Measurements from ENCODE around the gene CACNA1A.

CACNA1A gene

DNA sequence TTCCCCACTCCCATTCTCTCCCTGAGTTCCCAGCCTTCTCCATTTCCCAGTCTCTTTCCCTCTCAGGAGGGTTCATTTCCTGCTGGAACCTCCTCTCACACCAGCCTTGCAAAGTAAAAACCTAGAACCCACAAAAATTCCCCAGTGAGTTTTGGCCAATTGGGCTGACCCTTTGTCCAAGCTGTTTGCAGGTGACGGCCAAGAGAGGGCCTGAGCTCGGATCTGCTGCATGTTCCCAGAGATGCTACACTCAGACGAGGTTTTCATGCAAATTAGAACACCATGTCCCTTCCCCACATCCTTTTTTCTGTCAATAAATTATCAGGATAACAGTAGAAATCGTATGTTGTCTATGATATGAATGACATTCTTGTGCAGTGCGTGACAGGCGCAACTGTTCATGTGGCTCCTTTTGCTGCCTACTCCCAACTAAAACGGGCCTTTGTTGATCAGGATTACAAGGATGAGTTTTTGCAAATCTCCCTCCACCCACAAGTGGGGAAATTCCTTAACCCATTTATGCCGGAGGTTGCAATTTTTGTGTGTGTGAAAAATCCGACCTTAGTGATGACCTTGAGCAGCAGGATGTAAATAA, 149.5 kb downstream of the CACNA1A start:
- DNase-seq: no peak

DNA sequence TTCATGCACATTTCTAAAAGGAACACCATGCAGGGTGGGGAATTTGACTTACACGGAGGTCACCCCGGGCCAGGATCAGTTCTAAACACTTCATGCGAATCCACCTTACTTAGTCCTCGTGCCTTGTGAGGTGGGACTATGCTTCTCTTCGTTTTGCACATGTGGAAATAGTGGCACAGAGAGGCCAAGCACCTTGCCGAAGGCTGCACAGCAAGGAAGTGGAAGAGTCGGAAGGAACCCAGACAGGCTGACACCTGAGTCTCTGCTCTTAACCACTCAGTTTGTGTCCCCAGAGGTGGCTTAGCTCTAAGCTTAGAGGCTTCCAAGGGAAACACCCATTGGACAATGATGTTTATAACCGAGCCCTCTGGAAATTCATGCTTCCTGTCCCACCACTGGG, 150.1 kb downstream of the CACNA1A start:
- no peak for DNase-seq

DNA sequence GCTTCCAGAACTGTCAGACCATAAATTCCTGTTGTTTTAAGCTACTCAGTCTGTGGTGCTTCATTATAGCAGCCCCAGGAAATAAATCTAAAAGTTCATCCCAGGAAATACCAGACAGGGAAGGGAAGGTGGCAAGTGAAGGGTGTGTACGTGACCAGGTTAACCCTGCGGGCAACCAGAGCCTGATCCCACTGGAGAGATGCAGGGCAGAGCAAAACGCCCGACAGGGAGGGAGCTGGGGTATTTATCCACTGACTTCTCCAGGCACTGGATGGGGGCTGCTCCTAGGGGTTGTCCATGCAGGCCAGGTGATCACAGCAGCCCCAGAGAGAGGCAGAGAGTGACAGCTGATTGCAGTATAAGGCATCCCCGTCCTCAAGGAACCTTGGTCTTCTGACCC, 150.9 kb downstream of the CACNA1A start:
- DNase-seq: no peak

DNA sequence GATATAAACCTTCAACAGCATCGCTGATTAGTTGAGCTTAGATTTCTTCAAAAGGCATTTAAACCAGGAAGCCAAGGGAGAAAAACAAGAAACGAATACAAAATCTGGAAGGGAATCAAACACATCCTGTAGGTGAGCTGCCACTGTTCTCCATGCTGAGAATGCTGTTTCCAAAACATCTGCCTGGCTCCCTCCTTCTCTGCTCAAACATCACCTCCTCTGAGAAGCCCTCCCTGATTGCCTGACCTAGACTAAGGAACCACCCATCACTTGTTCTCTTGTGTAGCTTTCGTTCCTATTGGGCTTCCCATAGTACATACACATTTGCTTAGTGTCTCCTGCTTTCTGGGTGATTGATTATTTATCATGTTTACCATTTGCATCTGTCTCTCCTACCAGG, 152.7 kb downstream of the CACNA1A start:
- DNase-seq: no peak

DNA sequence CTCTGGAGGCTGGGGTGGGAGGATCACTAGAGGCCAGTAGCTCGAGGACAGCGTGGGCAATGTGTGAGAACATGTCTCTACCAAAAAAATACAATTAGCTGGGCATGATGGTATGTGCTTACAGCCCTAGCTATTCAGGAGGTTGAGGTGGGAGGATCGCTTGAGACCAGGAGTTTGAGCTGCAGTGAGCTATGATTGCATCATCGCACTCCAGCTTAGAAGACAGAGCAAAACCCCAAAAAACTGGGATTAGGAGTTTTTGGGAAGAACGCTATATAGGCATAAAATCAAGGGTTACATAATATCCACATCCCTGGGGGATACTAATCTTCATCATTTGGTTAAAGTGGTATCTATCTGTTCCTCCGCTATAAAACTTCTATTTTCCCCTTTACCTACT, 155.5 kb downstream of the CACNA1A start:
- DNase-seq: no peak

DNA sequence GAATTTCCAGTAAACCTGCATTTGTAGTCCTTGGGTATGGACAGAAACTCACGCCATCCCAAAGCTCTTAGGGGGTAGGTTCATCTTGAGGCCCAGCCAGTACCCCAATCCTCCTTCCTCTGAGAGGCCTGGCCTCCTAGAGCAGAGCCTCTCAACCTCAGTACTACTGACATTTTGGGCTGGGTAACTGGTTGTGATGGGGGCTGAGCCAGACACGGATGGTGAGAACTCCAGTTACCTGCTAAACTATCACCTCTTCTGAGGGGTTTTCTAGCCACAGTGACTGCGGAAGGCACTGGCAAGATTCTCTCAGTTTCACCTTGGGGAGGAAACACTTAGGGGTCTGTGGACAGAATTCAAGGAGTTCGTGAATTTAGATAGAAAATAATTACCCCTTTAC, 156.2 kb downstream of the CACNA1A start:
- no peak for DNase-seq

DNA sequence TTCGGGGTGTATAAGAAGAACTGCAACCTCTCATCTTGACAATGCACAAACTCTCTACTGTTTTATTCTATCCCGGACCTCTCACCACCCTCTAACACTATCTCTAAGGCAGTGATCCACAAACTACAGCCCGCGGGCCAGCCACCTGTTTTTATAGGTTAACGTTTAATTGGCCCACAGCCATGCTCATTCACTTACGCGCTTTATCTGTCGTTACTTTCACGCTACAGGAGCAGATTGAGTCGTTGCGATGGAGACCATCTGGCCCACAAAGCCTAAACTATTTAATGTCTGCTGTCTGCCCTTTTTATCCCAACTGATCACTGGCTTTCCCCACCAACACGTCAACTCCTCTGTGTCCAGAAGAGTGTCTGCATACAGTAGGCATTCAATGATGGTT, 158.9 kb downstream of the CACNA1A start:
- no peak for DNase-seq

DNA sequence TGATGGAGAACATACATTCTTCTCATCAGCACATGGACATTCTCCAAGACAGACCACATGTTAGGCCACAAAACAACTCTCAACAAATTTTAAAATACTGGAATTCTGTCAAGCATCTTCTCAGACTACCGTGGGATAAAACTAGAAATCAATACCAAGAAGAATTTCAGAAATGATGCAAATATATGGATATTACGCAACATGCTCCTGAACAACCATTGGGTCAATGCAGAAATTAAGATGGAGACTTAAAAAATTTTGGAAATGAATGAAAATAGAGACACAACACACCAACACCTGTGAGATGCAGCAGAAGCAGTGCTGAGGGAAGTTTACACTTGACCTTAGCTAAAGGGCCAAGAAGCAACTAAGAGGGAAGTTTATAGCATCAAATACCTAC, 162.8 kb downstream of the CACNA1A start:
- no peak for DNase-seq

DNA sequence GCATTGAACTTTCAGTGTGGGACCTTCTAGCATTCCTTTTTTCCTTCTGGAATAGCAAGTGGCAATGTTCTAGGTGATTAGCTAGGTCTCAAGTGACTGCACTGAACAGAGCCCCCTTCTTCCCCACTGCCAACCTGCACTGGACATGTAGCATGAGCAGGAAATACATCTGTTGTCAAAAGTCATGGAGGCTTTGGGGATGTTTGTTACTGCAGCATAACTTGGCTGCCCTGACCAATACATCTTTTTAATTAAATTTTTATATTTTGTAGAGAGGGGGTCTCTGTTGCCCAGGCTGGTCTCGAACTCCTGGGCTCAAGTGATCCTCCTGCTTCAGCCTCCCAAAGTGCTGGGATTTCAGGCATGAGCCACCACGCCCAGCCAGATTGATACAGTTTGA, 163.6 kb downstream of the CACNA1A start:
- no peak for DNase-seq

DNA sequence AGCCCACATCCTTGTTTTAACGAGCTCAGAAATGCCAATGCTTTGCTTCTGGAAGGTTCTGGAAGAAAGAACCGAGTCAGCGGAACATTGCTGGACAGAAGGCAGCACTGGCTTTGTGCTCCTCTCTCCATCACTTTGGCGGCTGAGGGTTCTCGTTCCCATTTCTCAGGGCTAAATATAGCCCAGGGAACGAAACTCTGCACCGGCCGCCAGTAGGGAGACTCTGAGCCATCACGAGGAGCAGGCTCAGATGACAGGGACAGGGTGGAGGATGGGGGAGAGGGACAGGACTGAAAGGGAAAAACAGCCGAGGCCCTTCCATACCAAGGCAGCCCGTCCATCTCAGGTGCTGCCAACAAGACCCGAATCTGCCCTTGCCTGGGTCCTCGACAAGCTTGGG, 166.4 kb downstream of the CACNA1A start:
- no peak for DNase-seq

DNA sequence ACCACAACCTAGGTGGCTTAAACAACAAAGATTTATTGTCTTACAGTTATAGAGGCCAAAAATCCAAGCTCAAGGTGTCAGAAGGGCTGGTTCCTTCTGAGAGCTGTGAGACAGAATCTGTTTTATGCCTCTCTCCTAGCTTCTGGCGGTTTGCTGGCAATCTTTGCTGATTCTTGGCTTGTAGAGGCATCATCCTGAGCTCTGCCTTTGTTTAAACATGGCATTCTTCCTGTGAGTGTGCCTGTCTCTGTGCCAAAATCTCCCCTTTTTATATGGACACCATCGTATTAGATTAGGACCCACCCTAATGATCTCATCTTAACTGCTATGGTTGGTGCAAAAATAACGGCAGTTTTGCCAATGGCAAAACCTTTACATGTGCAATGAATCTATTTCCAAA, 169.1 kb downstream of the CACNA1A start:
- no peak for DNase-seq

DNA sequence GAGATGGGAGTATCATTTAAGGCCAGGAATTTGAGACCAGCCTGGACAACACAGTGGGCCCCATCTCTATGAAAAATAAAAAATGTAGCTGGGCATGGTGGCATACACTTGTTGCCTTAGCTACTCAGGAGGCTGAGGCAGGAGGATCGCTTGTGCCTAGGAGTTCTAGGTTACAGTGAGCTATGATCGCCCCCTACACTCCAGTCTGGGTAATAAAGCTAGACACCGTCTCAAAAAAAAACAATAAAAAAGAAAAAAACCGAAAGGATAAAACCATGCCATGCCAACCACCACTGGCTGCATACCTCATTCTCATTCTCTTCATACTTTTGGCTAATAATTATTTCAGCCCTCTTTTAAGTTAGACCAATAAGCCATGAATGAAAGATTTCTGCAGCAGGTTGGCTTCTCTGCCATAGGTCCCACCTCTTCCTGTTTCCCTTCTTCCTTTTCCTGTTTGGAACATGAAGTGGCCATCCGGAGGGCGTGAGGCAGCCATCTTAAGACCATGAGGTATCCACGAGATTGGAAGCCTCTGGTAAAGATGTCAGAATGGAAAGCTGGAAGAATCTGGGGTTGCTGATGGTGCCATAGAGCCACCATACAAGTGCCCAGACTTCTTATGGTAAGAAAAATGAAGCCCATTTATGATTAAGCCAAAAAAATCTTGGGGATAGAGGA, 171.3 kb downstream of the CACNA1A start:
- no peak for DNase-seq

DNA sequence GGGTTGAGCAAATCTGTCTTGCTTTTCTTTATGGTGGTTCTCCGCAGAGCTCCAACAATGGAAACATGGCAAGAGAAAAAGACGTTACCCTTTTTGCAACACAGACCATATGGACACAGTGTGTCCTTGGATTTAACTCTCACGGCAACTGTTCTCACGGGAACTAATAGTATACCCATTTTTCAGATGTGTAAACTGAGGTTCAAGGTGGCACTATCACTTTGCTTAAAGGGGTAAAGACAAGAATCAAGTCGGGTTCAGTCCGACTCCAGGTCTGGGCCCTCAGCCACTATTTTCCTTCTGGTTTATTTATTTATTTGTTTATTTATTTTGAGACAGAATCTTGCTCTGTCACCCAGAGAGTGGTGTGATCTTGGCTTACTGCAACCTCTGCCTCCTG, 176.0 kb downstream of the CACNA1A start:
- no peak for DNase-seq

DNA sequence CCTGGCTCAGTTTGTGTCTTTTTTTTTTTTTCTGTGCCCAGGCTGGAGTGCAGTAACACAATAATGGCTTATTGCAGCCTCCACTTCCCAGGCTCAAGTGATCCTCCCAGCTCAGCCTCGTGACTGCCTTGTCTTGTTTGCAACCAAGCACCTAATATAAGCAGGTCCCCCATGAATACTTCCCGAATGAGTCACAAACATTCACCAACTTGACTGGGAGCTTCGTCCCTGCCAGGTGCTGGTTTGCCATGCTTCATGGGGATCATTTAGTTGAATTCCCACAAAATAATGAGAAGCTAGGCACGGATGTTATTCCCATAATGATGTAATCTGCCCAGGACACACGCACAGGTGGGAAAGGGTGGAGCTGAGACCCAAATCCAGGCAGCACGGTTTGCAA, 176.5 kb downstream of the CACNA1A start:
- no peak for DNase-seq

DNA sequence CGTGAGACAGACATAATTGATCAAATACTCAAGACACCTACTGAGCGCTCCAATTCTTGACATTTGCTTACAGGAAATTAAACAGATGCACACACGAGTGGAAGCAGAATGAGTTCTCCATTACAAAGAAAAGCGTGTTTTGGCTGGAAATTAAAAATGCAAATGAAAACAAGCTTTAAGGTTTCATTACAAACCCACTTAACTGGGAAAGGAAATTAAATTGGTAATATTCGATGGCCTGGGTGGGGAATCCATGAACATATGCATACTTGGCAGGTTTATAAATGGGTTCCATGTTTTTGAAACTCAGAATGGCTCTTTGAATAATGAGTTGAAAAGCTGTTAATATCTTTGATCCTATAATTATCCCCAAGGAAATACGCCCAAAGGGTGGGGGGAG, 178.0 kb downstream of the CACNA1A start:
- no peak for DNase-seq

DNA sequence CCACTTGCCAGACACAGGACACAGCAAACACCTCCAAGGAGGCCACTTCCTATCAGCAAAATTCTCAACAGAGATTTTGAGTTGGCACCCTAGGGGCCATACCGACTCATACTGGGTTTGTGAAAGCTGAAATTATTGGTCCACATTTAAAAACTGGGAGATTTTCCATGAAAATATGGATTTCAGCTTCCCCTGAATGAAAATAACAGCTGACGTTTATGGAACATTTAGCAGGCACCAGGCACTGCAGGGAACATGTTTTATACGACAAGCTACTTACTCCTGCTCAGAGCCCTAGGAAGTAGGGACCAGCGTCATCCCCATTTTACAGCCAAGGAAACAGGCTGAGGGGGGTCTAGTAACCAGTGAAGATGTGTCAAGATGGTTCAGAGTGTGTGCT, 186.8 kb downstream of the CACNA1A start:
- no peak for DNase-seq

DNA sequence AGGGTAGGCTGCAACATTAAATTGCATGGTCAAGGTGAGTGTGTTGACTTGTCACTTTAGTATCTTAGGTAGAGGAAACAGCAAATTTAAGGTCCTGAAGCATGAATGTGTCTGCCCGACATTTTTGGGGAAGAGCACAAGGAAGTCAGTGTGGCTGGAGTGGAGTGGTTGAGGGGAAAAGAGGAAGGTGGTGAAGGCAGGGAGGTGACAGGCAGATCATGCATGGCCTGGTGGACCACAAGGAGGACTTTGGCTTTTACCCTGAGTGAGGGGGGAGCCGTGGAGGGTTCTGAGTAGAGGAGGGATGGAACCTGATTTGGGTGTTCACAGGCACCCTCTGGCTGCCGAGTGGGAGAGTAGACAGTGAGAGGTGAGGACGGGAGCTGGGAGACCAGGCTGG, 188.1 kb downstream of the CACNA1A start:
- no peak for DNase-seq

DNA sequence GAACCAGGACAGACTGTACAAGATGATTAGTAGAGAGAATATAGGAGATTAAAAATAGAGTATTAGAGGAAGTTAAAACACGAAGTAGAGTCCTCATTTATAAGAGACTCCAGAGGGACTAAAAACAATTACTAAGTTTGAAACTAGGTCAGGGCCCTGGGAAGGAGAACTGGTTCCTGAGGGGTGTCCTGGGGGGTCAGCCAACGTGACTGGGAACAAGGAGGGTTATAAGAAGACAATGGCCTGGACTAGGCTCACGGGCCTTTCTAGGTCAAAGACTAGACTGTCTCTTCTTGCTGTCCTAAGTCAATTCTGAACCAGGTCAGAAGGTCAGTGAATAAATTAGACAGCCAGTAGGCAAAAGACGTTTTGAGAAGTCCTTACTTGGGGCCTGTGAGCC, 190.8 kb downstream of the CACNA1A start:
- DNase-seq: no peak

DNA sequence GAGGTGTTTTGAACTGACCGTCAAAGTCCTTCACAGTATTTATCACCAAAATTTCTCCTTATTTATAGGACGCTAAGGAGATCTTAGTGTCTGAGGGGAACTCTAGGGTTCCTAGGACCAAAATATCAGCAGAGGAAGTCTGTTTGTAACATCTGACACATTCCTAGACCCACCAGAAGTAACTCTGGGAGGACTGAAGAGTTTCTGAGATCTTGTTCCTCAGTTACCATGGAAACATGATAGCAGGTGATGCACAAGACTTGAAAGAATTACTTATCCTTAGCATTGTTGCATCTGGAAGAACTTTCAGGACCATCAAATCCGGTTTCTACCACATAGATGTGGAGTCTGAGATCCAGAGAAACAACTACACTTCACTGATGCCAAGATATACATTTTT, 191.5 kb downstream of the CACNA1A start:
- no peak for DNase-seq

DNA sequence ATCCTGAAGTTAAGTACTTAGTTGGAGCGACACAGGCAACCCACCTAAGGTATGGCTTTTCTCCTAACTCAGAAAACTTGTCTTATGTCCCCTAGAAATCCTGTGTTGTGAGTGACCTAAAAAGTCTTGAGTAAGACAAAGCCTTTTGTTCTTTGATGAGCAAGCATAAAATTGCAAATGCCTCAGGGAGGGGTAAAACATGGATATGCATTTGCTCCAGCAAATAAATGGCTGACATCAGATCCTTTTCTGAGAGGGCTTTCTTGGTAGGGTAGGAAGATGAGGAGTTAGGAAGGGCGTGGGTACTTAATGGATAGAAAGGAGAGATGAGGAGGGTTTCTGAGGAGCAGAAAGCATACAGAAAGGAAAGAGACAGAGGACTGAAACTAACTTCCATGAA, 192.4 kb downstream of the CACNA1A start:
- DNase-seq: no peak

DNA sequence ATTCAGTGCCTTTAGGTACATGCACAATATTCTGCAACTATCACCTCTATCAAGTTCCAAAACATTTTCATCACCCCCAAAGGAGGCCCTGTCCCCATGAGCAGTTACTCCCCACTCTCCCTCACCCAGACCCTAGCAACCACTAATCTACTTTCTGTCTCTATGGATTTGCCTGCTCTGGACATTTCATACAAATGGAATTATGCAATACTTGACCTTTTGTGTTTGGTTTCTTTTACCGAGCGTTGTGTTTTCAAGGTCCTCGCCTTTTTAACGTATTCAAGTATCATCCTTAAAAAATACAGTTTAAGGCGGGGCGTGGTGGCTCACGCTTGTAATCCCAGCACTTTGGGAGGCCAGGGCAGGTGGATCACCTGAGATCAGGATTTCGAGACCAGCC, 196.4 kb downstream of the CACNA1A start:
- no peak for DNase-seq

DNA sequence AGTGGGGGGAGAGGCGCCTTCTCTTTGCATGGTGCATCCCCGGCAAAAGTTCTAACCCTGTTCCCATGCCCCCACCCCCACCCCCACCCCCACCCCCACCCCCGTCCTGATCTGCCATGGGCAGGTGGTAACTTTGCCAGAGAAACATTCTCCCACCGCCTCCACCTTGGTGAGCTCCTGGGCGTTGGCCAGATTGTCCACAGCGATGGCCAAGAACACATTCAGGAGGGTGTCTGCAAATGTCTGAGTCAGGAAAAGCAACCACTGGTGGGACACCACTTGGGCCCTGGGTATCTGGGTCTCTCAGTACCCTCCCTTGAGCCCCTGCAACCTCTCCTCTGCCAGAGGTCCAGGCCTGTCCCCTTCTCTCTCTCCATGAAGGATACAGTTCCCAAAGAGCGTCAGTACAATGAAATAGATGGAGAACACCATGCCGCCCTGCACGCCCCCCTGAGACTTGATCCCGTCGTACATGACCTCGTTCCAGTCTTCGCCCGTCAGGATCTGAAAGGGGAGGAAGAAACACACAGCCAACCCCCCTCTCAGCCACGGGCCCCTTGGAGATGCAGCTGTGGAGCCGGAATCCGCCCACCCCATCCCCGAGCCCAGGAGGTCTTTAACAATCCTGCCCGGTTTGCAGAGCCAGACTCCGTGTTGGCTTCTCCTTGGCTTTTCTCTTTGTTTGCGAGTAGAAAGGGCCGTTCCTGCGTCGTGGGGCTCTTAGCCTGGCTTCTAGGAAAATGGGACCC, 202.7 kb downstream of the CACNA1A start:
- DNase-seq: no peak

DNA sequence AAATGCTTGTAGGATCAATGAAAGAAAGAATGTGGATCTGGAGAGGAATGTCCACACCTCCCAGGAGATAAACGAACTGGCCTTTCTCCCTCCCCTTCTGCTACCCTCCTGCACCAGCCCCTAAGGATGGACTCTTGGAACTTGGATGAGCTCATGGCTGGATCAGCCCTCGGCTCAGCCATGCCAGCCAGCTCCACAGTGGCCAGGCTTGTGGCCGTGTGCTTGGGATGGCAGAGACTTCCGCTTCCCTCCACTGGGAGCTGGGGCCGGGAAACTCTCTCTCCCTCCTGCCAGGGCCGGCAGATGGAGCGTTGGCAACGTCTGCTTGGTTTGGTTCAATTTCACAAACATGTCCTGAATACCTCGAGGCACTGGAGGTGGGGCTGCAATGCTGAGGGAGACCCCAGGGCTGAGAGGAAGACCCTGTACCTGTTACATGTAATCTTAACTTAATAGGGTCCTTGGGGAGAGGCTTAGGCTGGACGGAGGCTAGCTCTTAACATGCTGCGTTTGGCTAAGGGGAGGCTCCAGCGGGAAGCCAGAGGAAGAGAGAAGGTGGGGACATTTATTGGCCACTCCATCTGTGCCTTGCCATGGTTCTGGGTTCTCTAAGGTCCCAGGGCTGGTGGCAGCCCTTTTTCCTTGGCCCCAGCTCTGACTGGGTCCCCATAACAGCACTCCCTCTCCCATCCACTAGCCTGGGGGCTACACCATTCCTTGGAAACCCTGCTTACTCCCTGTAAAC, 203.6 kb downstream of the CACNA1A start:
- DNase-seq: no peak
